GM23338 (cell line): ENCODE measurements around the gene MUC21. TPM values are rescaled to one million over a fixed set of nuclear protein-coding genes. Genes with fewer than 3 reads are reported as not detected.

Source experiments
- ATAC-seq: fragments of 200-7000 bp; cut with Tn5 transposase; 3 replicates; pipeline ENCODE4 v1.9.1; 2020
- DNase-seq: peaks from one replicate; pipeline ENCODE4 v3.0.0-alpha.2; 2015; ENCODE audit warnings: low spot score
- H2AFZ ChIP-seq: fragments of 200-600 bp; sonication (generic); 2 replicates; pipeline ENCODE4 v1.8.0; 2016; ENCODE audit warnings: antibody characterized with exemption, mild to moderate bottlenecking, moderate library complexity
- H3F3A ChIP-seq: fragments of 200-600 bp; sonication (generic); replicated peaks from 2 replicates; pipeline ENCODE4 v1.8.0; 2017; ENCODE audit warnings: antibody characterized with exemption, mixed run types, low read depth
- H3K27ac ChIP-seq: fragments of 200-600 bp; sonication (generic); 2 replicates; pipeline ENCODE4 v1.6.1; 2016; ENCODE audit warnings: low read depth
- H3K27me3 ChIP-seq: fragments of 200-600 bp; sonication (generic); 2 replicates; pipeline ENCODE4 v1.8.0; 2016; ENCODE audit warnings: mild to moderate bottlenecking, mixed run types, moderate library complexity; ENCODE audit not compliant: insufficient read depth
- H3K36me3 ChIP-seq: fragments of 200-600 bp; sonication (generic); 2 replicates; pipeline ENCODE4 v1.8.0; 2016; ENCODE audit warnings: mild to moderate bottlenecking; ENCODE audit not compliant: insufficient read depth
- H3K4me1 ChIP-seq: fragments of 200-600 bp; sonication (generic); 2 replicates; pipeline ENCODE4 v1.8.0; 2016; ENCODE audit warnings: mild to moderate bottlenecking, moderate library complexity; ENCODE audit not compliant: insufficient read depth
- H3K4me2 ChIP-seq: fragments of 200-600 bp; sonication (generic); 2 replicates; pipeline ENCODE4 v1.7.1; 2017; ENCODE audit warnings: mixed run types
- H3K4me3 ChIP-seq: fragments of 200-600 bp; sonication (generic); 2 replicates; pipeline ENCODE4 v1.6.1; 2016; ENCODE audit warnings: mixed run types
- H3K79me2 ChIP-seq: fragments of 200-600 bp; sonication (generic); replicated peaks from 2 replicates; pipeline ENCODE4 v1.8.0; 2017; ENCODE audit warnings: mild to moderate bottlenecking; ENCODE audit not compliant: insufficient read depth
- H3K9me2 ChIP-seq: fragments of 200-600 bp; sonication (generic); 2 replicates; pipeline ENCODE4 v1.8.0; 2017; ENCODE audit not compliant: insufficient read depth
- H4K20me1 ChIP-seq: fragments of 200-600 bp; sonication (generic); replicated peaks from 2 replicates; pipeline ENCODE4 v1.8.0; 2017; ENCODE audit warnings: mild to moderate bottlenecking; ENCODE audit not compliant: insufficient read depth
- H3K27ac Mint-ChIP-seq: 2 replicates; pipeline ENCODE4 v1.8.0; 2020; ENCODE audit warnings: inconsistent platforms, mild to moderate bottlenecking, moderate library complexity, mixed read lengths
- H3K27me3 Mint-ChIP-seq: 3 replicates; pipeline ENCODE4 v1.8.0; 2022; ENCODE audit warnings: low read depth, mild to moderate bottlenecking, moderate library complexity, mixed read lengths, inconsistent platforms; ENCODE audit not compliant: insufficient read depth, poor library complexity
- H3K36me3 Mint-ChIP-seq: 3 replicates; pipeline ENCODE4 v1.8.0; 2021; ENCODE audit warnings: low read depth, mild to moderate bottlenecking, inconsistent platforms, moderate library complexity, mixed read lengths
- H3K4me1 Mint-ChIP-seq: 3 replicates; pipeline ENCODE4 v1.8.0; 2020; ENCODE audit warnings: mild to moderate bottlenecking, inconsistent platforms, mixed read lengths
- H3K4me3 Mint-ChIP-seq: 3 replicates; pipeline ENCODE4 v1.8.0; 2021; ENCODE audit warnings: moderate library complexity, mild to moderate bottlenecking, inconsistent platforms, mixed read lengths
- H3K9me3 Mint-ChIP-seq: 3 replicates; pipeline ENCODE4 v1.8.0; 2020; ENCODE audit warnings: moderate library complexity, mild to moderate bottlenecking, inconsistent platforms, mixed read lengths
- CREB1 ChIP-seq: fragments of 250-450 bp; sonication (Bioruptor Pico); IDR thresholded peaks from 2 replicates; pipeline ENCODE4 v1.5.0; 2020; ENCODE audit warnings: low read depth, mild to moderate bottlenecking, moderate library complexity
- CTCF ChIP-seq, 2 experiments: fragments of 200-600 bp in 1 of 2; sonication (generic) in 1 of 2; conservative IDR thresholded peaks; 2 replicates each; pipeline versions ENCODE4 v1.5.1 to v1.6.1; 2016 to 2017; ENCODE audit warnings: antibody characterized with exemption in 2 of 2, low read depth in 2 of 2, mild to moderate bottlenecking in 2 of 2, moderate library complexity in 1 of 2
- ETS1 ChIP-seq: IDR thresholded peaks from 2 replicates; pipeline ENCODE4 v1.6.1; 2016; ENCODE audit warnings: antibody characterized with exemption
- EZH2 ChIP-seq: fragments of 200-600 bp; sonication (generic); IDR thresholded peaks from one replicate; pipeline ENCODE4 v1.8.0; 2017; ENCODE audit warnings: antibody characterized with exemption, mild to moderate bottlenecking, low read depth; ENCODE audit not compliant: unreplicated experiment
- EZH2phosphoT487 ChIP-seq: fragments of 200-600 bp; sonication (generic); IDR thresholded peaks from one replicate; pipeline ENCODE4 v1.8.1; 2018; ENCODE audit warnings: antibody characterized with exemption; ENCODE audit not compliant: unreplicated experiment
- JUNB ChIP-seq: IDR thresholded peaks from one replicate; pipeline ENCODE4 v1.6.1; 2016; ENCODE audit warnings: antibody characterized with exemption; ENCODE audit not compliant: unreplicated experiment
- NANOG ChIP-seq: IDR thresholded peaks from 2 replicates; pipeline ENCODE4 v1.6.1; 2016; ENCODE audit warnings: antibody characterized with exemption, borderline replicate concordance
- POLR2AphosphoS5 ChIP-seq: IDR thresholded peaks from 2 replicates; pipeline ENCODE4 v1.6.1; 2016; ENCODE audit warnings: antibody characterized with exemption, low read depth
- STAT1 ChIP-seq: IDR thresholded peaks from one replicate; pipeline ENCODE4 v1.6.1; 2016; ENCODE audit warnings: antibody characterized with exemption; ENCODE audit not compliant: unreplicated experiment
- ZNF114 ChIP-seq: fragments of 250-450 bp; sonication (Bioruptor Pico); IDR thresholded peaks from 2 replicates; pipeline ENCODE4 v1.5.0; 2020; ENCODE audit warnings: mild to moderate bottlenecking, moderate library complexity
- ZNF331 ChIP-seq: fragments of 250-450 bp; sonication (Bioruptor Pico); IDR thresholded peaks from 2 replicates; pipeline ENCODE4 v1.5.0; 2020; ENCODE audit warnings: low read depth, mild to moderate bottlenecking, moderate library complexity
- ZNF462 ChIP-seq: fragments of 250-450 bp; sonication (Bioruptor Pico); IDR thresholded peaks from 2 replicates; pipeline ENCODE4 v1.5.0; 2020; ENCODE audit warnings: mild to moderate bottlenecking, moderate library complexity
- polyA plus RNA-seq: library from polyadenylated mRNA; unstranded; fragments of >200 nt; fragmentation: Nextera tagmentation; extraction: Ambion mirVana; gene quantifications from 2 replicates; pipeline ENCODE4 v1.2.1, GENCODE V29; 2016
- total RNA-seq: library from RNA; depleted of rRNA; stranded (reverse); fragments of >200 nt; shearing (Covaris generic); gene quantifications from 2 replicates; pipeline ENCODE4 v1.2.3, GENCODE V29; 2014

MUC21 gene
- total and polyA plus RNA-seq, 2 experiments from 2014 or later: not detected

GRCh38 chr6:31011153-31011552, 27.6 kb downstream of the MUC21 start:
- no peaks in the 10 kb centered on the region for H4K20me1 ChIP-seq
- H3K79me2 ChIP-seq: no peaks in the 10 kb centered on the region
- peaks cover 5% of the 10 kb centered on the region for H3K9me3 Mint-ChIP-seq
- H3K4me3 ChIP-seq: no peak overlapping the region
- no peak for DNase-seq
- peaks cover 9% of the 10 kb centered on the region for H3K27me3 Mint-ChIP-seq
- H3K4me3 Mint-ChIP-seq: no peak overlapping the region
- H3K27ac ChIP-seq: no peak overlapping the region
- TF ChIP-seq POLR2AphosphoS5: no peak
- TF ChIP-seq STAT1: no peak
- TF ChIP-seq CREB1 (CRISPR knock-in tag): no peak
- TF ChIP-seq JUNB: no peak
- no peak for TF ChIP-seq CTCF (conservative IDR thresholded peaks at IDR 0.05; ENCODE audit: low read depth in 2 of 2)
- no peak for TF ChIP-seq EZH2phosphoT487
- no peak for TF ChIP-seq ETS1
- no peak for TF ChIP-seq ZNF114
- no peak for TF ChIP-seq ZNF331 (CRISPR knock-in tag)
- no peak for TF ChIP-seq NANOG
- TF ChIP-seq EZH2: no peak
- no peak for TF ChIP-seq ZNF462 (CRISPR knock-in tag)
- no peaks in the 10 kb centered on the region for H3K27me3 ChIP-seq
- H3K4me1 Mint-ChIP-seq: no peaks in the 10 kb centered on the region
- no peaks in the 10 kb centered on the region for H3K4me1 ChIP-seq
- no peaks in the 10 kb centered on the region for H3K9me2 ChIP-seq
- H2AFZ ChIP-seq: no peak overlapping the region
- H3K36me3 ChIP-seq: no peaks in the 10 kb centered on the region
- H3K4me2 ChIP-seq: no peak overlapping the region
- ATAC-seq: no peak
- no peak overlapping the region for H3K27ac Mint-ChIP-seq
- H3K36me3 Mint-ChIP-seq: peaks cover 5% of the 10 kb centered on the region; the same call in 1 of the 3 replicates
- H3F3A ChIP-seq: no peaks in the 10 kb centered on the region
